ENCODE measurements around the gene RBM34. TPM values are rescaled to one million over a fixed set of nuclear protein-coding genes. Genes with fewer than 3 reads are reported as not detected.

Gene RBM34
- total and polyA plus RNA-seq, 2 donors (not counting 3 experiments of a cell fraction or from before 2014, with no cell fraction given) = 16.1 to 80.7 TPM

GRCh38 chr1:235088907-235089306 is 72.1 kb downstream of the RBM34 start:
- no peaks in the 10 kb centered on the region for H3K79me2 ChIP-seq (ENCODE audit: control insufficient read depth, insufficient read depth, low read length)
- no peak for FAIRE-seq
- dilution Hi-C loops (cut with MboI; ENCODE audit: extremely low pct_ligation_motif_present, low sequenced_read_pairs) = no loop called here

GRCh38 chr1:235088430-235088829 is 72.6 kb downstream of the RBM34 start:
- no peaks in the 10 kb centered on the region for H3K79me2 ChIP-seq (ENCODE audit: control insufficient read depth, insufficient read depth, low read length)
- dilution Hi-C loops (cut with MboI; ENCODE audit: extremely low pct_ligation_motif_present, low sequenced_read_pairs) = no loop called here
- H3K4me3 ChIP-seq (replicated peaks in 1 of 3; ENCODE audit: insufficient read depth in 1 of 3, low read depth in 1 of 3, low read length in 3 of 3) = no peak overlapping the region
- no peak overlapping the region for H3K4me2 ChIP-seq (ENCODE audit: insufficient read depth, low read length)
- no peaks in the 10 kb centered on the region for H3K27me3 ChIP-seq (ENCODE audit: control insufficient read depth in 2 of 2, insufficient read depth in 2 of 2, low read length in 2 of 2)
- no peaks in the 10 kb centered on the region for H3K9me3 ChIP-seq (replicated peaks; ENCODE audit: control insufficient read depth, insufficient read depth, low read length)
- no peak overlapping the region for H2AFZ ChIP-seq (ENCODE audit: low read depth, low read length)
- TF ChIP-seq POLR2AphosphoS5 (IDR thresholded peaks at IDR 0.05; ENCODE audit: insufficient read depth, low read depth, low read length) (no peak), FOS (IDR thresholded peaks at IDR 0.05; ENCODE audit: borderline replicate concordance, insufficient read depth, low read length) (no peak), POLR2A (IDR thresholded peaks at IDR 0.05; ENCODE audit: low read depth, low read length) (no peak), GATA2 (IDR thresholded peaks at IDR 0.05; ENCODE audit: insufficient read depth, insufficient read length, low read depth, low read length) (no peak), JUN (IDR thresholded peaks at IDR 0.05; ENCODE audit: borderline replicate concordance, insufficient read depth, insufficient read length, low read depth) (no peak), MAX (IDR thresholded peaks at IDR 0.05; ENCODE audit: insufficient read depth, insufficient read length) (no peak), CTCF (IDR thresholded peaks at IDR 0.05; ENCODE audit: extremely low read depth in 1 of 2, insufficient read depth in 1 of 2, low read depth in 1 of 2, low read length in 2 of 2) (no peak), EZH2 (IDR thresholded peaks at IDR 0.05; ENCODE audit: borderline replicate concordance, low read depth, low read length, severe bottlenecking) (no peak), MYC (IDR thresholded peaks at IDR 0.05; ENCODE audit: low read depth, low read length) (no peak)
- H3K36me3 ChIP-seq (ENCODE audit: control insufficient read depth in 2 of 2, extremely low read depth in 1 of 2, insufficient read depth in 2 of 2, low read length in 2 of 2) = no peaks in the 10 kb centered on the region
- POLR2A ChIA-PET = no interaction called here
- FAIRE-seq = no peak
- CTCF ChIA-PET = interaction anchor here (0.8 to 1.5 kb wide), 2 partner anchors 589 to 602 kb away, joined by 3 to 4 read pairs; no protein-coding TSS in a partner anchor
- no peaks in the 10 kb centered on the region for H4K20me1 ChIP-seq (replicated peaks; ENCODE audit: control insufficient read depth, extremely low read depth, insufficient read depth, low read length)
- no peaks in the 10 kb centered on the region for H3K4me1 ChIP-seq (ENCODE audit: control insufficient read depth, extremely low read depth, insufficient read depth, low read length)
- BruUV-seq (replicated peaks) = no TSS peak
- H3K9ac ChIP-seq (replicated peaks; ENCODE audit: extremely low read depth, insufficient read depth, low read length) = no peak overlapping the region
- H3K9me1 ChIP-seq (replicated peaks; ENCODE audit: control insufficient read depth, extremely low read depth, insufficient read depth, low read length) = no peaks in the 10 kb centered on the region
- intact Hi-C loops (cut with micrococcal nuclease) = no loop called here
- no peak for DNase-seq (ENCODE audit: low read depth, low spot score)
- H3K27ac ChIP-seq (ENCODE audit: insufficient read depth, low read depth, low read length) = no peak overlapping the region

More at GRCh38 chr1:235088907-235089306, 72.1 kb downstream of the RBM34 start:
- no peaks in the 10 kb centered on the region for H3K9me3 ChIP-seq (replicated peaks; ENCODE audit: control insufficient read depth, insufficient read depth, low read length)
- BruUV-seq (replicated peaks) = no TSS peak
- ChIA-PET CTCF (interaction anchor here (0.8 to 1.5 kb wide), 3 partner anchors 491 to 602 kb away, joined by 3 to 4 read pairs (median 3); no protein-coding TSS in a partner anchor), POLR2A (no interaction called here)
- H2AFZ ChIP-seq (ENCODE audit: low read depth, low read length) = no peak overlapping the region
- H3K9ac ChIP-seq (replicated peaks; ENCODE audit: extremely low read depth, insufficient read depth, low read length) = no peak overlapping the region
- intact Hi-C loops (cut with micrococcal nuclease) = no loop called here
- no peak overlapping the region for H3K27ac ChIP-seq (ENCODE audit: insufficient read depth, low read depth, low read length)
- H4K20me1 ChIP-seq (replicated peaks; ENCODE audit: control insufficient read depth, extremely low read depth, insufficient read depth, low read length) = no peaks in the 10 kb centered on the region
- no peaks in the 10 kb centered on the region for H3K27me3 ChIP-seq (ENCODE audit: control insufficient read depth in 2 of 2, insufficient read depth in 2 of 2, low read length in 2 of 2)
- no peaks in the 10 kb centered on the region for H3K9me1 ChIP-seq (replicated peaks; ENCODE audit: control insufficient read depth, extremely low read depth, insufficient read depth, low read length)
- H3K4me2 ChIP-seq (ENCODE audit: insufficient read depth, low read length) = no peak overlapping the region
- TF ChIP-seq POLR2AphosphoS5 (IDR thresholded peaks at IDR 0.05; ENCODE audit: insufficient read depth, low read depth, low read length) (no peak), MYC (IDR thresholded peaks at IDR 0.05; ENCODE audit: low read depth, low read length) (no peak)
- H3K36me3 ChIP-seq (ENCODE audit: control insufficient read depth in 2 of 2, extremely low read depth in 1 of 2, insufficient read depth in 2 of 2, low read length in 2 of 2) = no peaks in the 10 kb centered on the region
- H3K4me3 ChIP-seq (replicated peaks in 1 of 3; ENCODE audit: insufficient read depth in 1 of 3, low read depth in 1 of 3, low read length in 3 of 3) = no peak overlapping the region
- DNase-seq (ENCODE audit: low read depth, low spot score) = no peak
- no peaks in the 10 kb centered on the region for H3K4me1 ChIP-seq (ENCODE audit: control insufficient read depth, extremely low read depth, insufficient read depth, low read length)
